Kidney glomerular epithelial cell (primary cell): ENCODE measurements around the gene NDUFA11.
A peak's percentile ranks its signal among the peaks of the same experiment; 100 is the strongest.
"Not testable (repeated sequence)": the region's sequence is repeated elsewhere in the genome, so short reads cannot be mapped to it uniquely, and the experiment has no call there.

Experiments
- DNase-seq: peaks from one replicate; lab custom pipeline; 2025; lab: John Stamatoyannopoulos, UW

NDUFA11 gene

GRCh38 chr19:5857203-5858081 lies 46.1 kb downstream of the NDUFA11 start:
- no peak for DNase-seq

GRCh38 chr19:5855151-5855550 lies 48.4 kb downstream of the NDUFA11 start:
- DNase-seq: not testable (repeated sequence)

- DNase-seq: not testable (repeated sequence)
These were observed 49.5 kb downstream of the NDUFA11 start for GRCh38 chr19:5854121-5854520.

GRCh38 chr19:5851302-5851701 lies 52.3 kb downstream of the NDUFA11 start, which contains the start of gene FUT3:
Gene FUT3 (minus strand): TSS chr19:5851449.
- DNase-seq: no peak

GRCh38 chr19:5850743-5851293 lies 52.8 kb downstream of the NDUFA11 start:
- peak; percentile 17 for DNase-seq

GRCh38 chr19:5850189-5850588 lies 53.4 kb downstream of the NDUFA11 start:
- no peak for DNase-seq

- not testable (repeated sequence) for DNase-seq
These were observed 55.0 kb downstream of the NDUFA11 start for GRCh38 chr19:5848621-5849020.

- not testable (repeated sequence) for DNase-seq
These were observed 55.7 kb downstream of the NDUFA11 start for GRCh38 chr19:5847846-5848245.
